Testis (tissue), 2 donors: ENCODE measurements around the gene NUAK1.

ENCODE experiments used
- POLR2A ChIP-seq: fragments of 450-650 bp; IDR thresholded peaks from one replicate; pipeline ENCODE4 v1.6.1; 2017; ENCODE audit warnings: antibody characterized with exemption, mild to moderate bottlenecking, moderate library complexity
- TF ChIP-seq, protein P1 (sequence below), 3 experiments: fragments of 450-650 bp in 2 of 3; fragments of 200-600 bp in 1 of 3; sonication (generic) in 1 of 3; IDR thresholded peaks; one replicate each; pipeline ENCODE4 v1.5.1; 2016 to 2019; ENCODE audit warnings: antibody characterized with exemption in 3 of 3, mild to moderate bottlenecking in 2 of 3, moderate library complexity in 1 of 3

DNA sequence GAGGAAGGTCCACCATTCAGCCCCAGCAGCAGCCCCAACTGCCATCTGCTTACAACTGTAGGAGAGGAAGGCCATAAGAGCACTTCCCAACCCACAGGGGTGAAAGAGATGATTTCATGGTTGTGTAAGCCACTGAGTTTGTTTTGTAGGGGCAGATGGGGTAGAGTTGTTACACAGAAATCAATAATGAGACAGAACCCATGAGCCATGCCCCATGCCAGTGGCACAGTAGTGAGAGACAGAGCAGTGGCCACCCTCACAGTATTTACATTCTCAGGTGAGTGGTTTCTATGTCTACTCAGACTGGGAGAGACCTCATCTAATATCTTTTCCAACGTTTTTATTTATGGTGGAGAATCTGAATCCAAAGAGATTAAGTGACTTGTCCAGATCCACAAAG, 68.6 kb downstream of the NUAK1 start:
- TF ChIP-seq, protein P1, sequence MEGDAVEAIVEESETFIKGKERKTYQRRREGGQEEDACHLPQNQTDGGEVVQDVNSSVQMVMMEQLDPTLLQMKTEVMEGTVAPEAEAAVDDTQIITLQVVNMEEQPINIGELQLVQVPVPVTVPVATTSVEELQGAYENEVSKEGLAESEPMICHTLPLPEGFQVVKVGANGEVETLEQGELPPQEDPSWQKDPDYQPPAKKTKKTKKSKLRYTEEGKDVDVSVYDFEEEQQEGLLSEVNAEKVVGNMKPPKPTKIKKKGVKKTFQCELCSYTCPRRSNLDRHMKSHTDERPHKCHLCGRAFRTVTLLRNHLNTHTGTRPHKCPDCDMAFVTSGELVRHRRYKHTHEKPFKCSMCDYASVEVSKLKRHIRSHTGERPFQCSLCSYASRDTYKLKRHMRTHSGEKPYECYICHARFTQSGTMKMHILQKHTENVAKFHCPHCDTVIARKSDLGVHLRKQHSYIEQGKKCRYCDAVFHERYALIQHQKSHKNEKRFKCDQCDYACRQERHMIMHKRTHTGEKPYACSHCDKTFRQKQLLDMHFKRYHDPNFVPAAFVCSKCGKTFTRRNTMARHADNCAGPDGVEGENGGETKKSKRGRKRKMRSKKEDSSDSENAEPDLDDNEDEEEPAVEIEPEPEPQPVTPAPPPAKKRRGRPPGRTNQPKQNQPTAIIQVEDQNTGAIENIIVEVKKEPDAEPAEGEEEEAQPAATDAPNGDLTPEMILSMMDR (IDR thresholded peaks at IDR 0.05): no peak
- TF ChIP-seq POLR2A: no peak
